HG02973 (cell line): ENCODE results near the gene EXOC6.
"Not testable (repeated sequence)": the region's sequence is repeated elsewhere in the genome, so short reads cannot be mapped to it uniquely, and the experiment has no call there.

Experiments
- ATAC-seq: cut with Tn5 transposase; IDR thresholded peaks from one replicate; pipeline ENCODE4 v1.9.1; 2021; ENCODE audit warnings: moderate library complexity; ENCODE audit not compliant: unreplicated experiment

Gene EXOC6

DNA sequence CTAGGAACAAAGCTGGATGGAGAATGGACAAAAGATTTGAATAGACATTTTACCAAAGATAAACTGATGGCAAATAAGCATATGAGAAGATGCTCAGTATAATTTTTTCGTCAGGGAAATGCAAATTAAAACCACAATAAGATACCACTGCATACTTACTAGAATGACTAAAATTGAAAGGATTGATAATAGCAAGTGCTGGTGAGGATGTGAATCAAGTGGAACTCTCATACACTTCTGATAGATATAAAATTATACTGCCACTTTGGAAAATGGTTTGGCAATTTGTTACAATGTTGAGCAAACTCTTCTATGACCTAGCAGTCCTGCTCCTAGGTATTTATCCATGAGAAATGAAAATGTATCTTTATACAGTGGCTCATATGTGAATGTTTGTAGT is 83.3 kb downstream of the EXOC6 start:
- no peak for ATAC-seq

DNA sequence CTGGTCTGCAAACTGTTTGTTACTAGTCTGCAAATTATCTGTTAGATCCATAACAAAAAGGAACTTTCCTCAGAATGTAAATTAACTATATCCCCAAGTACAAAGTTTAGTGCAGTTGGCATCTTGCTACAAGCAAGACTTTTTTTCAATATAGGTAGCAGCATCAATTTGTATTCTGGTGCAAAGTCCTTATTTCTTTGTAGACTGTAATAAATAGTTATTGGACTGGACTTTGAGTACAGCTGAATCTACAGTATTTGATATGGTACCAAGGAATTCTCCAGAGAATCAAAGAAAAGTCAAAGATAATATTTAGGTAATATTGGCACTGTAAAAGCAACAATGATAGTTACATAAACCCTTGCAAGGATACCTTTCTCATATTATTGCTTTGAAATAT is 89.6 kb downstream of the EXOC6 start:
- no peak for ATAC-seq

DNA sequence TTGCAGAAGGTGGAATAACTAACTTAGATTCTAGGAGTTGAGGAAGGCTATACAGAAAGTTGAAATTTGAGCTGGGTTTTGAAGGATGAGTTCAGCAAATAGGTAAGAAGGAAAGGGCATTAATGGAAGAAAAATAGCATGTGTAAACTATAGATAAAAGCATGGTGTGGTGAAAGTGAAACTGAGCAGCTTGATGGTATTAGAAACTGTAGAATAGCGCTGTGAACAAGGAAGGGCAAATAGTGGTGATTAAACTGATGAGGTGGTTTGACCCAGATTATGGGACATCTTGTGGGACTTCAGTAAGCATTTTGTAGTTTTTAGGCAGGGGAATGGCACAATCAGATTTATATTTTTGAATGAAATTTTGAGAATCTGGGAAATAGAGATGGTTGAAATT is 90.5 kb downstream of the EXOC6 start:
- no peak for ATAC-seq

DNA sequence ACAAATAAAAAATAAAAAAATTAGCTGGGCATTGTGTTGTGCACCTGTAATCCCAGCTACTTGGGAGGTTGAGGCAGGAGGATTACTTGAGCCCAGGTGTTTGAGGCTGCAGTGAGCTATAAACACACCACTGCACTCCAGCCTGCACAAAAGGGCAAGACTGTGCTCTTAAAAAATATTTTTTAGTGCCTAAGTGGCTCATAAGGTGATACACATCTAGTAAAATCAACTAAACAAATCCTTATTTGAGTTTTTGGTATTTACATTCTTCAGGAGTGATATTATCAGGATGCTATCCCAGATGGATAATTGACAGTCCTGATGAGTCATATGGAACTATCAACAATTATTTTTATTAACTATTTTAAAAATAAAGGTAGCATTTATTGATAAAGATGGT is 93.9 kb downstream of the EXOC6 start:
- ATAC-seq: no peak

DNA sequence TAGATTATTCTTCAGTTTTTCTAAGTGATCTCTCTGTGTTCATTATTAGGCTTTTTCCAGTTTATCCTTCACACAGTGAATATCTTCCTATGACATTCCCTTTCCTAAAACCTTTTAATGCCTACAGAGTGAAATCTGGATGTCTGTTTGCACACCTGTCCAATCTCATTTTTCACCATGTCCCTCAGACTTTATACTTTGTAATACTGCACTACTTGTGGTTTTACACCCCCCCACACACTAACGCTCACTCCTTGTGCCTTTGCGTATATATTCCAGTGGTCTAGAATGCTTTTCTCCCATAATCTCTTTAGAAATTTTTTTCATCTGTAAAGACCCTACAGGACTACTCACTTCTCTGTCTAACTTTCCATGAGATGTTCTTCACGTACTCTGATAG is 98.2 kb downstream of the EXOC6 start:
- ATAC-seq: no peak

DNA sequence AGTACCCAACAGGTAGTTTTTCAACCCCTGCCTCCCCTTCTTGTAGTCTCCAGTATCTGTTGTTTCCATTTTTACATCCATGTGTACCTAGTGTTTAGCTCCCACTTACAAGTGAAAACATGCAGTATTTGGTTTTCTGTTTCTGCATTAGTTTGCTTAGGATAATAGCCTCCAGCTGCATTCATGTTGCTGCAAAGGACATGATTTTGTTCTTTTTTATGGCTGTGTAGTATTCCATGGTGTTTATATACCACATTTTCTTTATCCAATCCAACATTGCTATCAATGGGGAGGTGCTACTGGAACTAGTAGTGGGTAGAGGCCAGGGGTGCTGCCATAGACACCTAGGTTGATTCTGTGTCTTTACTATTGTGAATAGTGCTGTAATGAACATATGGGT is 104.3 kb downstream of the EXOC6 start:
- ATAC-seq: not testable (repeated sequence)

DNA sequence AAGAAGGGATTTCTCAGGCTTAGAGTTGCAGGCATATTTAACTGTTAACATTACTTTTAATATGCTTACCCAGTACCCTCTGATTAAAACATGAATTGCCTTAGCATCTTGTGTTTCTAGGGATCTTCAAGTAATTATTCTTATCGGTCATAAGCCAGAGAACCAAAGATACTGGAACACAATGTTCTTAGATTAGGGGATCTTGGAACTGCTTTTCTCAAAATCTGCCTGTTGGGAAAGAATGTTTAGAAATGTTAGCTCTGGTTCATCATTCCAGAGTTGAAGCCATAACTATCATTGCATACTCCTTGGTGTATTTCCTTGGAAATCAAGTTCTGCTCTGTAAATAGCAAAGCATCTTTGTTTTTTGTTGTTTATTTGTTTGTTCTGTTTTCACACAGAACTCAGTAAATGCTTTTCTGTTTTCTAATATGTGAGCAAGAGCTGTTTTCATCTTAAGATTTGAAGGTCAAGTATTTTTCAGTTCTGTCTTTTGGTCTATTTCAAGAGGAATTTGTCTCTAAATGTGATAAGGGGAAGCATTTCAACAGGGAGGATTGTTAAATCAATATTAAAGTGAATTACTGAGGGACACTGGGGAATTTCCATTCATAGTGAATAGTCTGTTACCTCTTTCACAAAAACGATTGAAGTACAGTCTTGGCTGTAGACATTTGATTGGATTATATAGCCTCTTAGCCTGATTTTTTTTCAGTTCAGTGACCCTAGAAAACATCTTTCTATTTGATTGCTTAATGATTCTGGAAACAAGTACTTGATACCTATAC is 109.1 kb downstream of the EXOC6 start:
- ATAC-seq: no peak

DNA sequence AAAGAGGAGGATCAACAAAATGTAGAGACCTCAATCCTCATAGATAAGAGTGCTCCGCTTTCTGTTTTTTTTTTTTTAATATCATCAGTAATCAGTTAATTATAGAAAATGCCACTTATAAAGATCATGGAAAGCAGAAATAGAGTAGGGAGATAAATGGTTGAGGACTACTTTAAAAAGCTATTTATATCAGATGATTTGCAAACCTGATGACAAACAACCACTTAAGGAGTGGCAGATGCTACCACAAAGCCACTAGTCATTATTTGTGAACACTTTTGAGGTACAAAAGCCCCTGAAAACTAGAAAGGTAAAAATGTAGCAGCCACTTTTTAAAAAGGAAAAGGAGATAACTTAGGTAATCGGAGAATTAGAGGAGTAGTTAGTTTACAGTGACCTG is 113.3 kb downstream of the EXOC6 start:
- no peak for ATAC-seq

DNA sequence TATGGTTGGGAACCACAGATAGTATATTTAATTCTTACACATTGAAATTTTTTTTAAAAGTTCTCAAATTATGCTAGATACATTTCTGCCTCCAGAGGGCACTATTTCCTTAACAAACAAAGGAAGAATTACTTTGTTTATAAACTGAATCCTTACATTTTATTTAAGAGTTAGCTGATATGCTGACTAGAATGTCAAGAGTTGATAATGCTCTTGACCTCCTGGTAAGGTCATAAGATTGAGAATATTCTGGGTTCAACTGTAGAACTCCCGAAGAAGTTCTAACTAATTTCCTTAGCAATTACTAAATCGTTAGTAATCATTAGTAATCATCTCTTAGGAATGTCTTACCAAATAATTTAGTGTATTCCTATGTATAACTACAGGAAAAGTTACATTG is 117.0 kb downstream of the EXOC6 start:
- ATAC-seq: no peak

DNA sequence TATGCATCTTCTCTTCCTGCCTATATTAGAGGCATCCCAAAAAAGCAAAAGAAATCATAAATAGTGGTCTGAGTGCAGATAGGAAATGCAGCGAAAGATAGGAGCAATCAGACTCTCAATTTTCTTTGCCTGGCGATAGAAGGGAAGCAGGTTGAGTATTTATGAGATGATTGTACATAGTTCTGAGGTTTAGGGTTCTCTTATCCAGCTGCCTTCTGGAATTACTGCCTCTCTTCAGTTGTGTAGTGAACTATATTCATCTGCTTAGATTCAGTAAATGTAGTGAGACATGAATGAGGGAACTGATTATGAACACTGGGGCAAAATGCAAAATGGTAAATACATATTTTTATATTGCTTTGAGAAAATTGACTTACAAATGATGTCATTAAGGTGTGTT is 119.3 kb downstream of the EXOC6 start:
- no peak for ATAC-seq

DNA sequence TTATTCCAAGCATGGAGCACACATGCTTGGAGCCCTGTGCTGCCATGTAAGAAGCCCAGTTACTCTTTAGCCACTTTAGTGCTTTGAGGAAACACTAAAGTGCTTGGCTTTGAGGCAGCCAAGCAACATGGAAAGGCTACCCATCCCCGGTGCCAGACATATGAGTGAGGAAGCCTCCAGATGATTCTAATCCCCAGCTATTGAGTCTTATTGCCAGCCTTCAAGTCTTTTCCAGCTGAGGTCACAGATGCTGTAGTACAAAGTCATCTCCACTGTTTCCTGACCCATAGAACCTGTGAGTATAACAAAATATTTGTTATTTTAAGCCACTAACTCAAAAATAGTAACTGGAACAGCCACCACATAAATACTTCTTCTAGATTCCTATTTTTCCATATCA is 120.8 kb downstream of the EXOC6 start:
- ATAC-seq: no peak

DNA sequence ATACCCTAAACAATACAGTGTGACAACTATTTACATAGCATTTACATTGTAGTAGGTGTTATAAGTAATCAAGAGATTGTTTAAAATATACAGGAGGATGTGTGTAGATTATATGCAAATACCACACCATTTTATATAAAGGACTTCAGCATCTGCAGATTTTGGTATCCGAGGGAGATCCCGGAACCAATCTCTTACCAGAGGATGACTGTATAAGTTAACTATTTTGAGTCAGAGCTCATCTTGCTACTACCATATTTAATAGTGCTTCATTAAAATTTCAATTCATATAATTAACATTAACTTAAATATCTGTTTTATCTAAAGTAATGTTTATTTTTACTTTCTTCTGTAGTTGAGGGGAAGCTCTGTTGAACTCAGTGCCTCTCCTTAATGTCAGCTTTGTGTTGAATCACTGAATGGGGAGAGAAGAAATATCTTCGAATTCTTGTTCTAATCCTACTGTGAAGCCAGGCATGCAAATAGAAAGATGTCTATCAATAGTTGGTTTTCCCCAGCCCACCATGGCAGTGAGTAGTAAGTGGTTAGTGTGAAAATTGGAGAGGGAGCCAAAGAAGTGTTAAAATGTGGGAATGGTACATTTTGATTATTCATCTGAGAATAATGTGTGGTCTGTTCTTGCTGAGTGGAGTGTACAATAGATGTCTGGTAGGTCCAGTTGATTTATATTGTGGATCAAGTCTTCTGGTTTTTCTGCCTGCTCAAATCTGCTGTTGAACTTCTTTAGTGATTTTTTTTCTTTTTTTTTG is 122.2 kb downstream of the EXOC6 start:
- no peak for ATAC-seq

DNA sequence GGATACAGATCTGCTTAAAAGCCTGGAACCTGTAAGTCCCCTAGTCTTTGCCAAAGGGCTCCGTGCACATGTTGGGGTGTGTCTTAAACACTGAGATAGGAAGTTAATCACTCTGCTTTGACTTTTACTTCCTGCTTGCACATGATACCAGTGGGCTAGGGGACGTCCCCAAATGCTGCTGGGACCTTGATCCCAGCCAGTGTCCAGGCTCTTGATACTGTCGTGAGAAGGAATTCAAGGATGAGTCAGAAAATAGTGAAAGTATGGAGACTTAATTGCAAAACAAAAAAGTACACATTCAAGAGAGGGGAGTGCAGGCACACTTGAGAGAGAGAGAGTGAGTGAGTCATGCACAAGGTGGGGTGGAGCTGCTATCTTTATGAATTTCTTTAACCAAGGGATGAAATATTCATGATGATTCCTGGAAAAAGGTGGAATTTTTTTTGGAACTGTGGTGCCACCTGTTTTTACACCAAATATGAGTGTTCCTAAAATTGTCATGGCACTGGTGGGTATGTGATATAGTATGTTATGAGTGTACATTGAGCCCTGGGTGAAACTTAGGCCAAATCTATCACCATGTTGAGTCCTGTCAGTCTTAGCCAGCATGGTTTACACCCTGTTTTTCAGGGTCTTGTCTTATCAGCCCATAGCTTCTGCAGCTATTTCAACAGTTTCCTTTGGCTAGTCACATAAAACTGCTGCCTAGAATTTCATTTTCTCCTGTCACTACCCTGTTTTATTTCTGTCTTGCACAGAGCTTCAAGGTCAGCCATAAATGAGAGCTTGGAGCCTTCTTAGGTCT is 123.9 kb downstream of the EXOC6 start:
- ATAC-seq: no peak

DNA sequence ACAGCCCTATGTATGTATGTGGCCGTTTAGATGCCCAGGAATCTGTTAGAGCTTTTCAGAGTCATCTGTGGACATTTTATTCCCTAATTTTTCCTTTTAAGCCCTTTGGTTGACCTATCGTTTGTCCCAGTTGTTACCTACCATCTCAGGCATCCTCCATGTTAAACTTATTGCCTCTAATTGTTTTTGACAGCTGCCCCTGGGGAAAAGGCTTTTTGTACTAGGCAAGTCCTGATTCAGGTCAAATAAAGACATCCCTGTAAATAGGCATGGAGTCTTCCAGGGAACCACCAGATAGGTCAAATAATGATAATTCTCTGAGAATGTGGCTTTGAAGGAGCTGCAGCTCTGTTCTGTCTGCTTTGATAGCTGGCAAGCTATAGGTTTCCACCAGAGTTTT is 124.6 kb downstream of the EXOC6 start:
- ATAC-seq: no peak

DNA sequence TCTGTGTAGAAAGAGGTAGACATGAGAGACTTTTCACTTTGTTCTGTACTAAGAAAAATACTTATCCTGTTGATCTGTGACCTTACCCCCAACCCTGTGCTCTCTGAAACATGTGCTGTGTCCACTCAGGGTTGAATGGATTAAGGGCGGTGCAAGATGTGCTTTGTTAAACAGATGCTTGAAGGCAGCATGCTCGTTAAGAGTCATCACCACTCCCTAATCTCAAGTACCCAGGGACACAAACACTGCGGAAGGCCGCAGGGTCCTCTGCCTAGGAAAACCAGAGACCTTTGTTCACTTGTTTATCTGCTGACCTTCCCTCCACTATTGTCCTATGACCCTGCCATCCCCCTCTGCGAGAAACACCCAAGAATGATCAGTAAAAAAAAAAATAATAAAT is 128.0 kb downstream of the EXOC6 start:
- not testable (repeated sequence) for ATAC-seq

DNA sequence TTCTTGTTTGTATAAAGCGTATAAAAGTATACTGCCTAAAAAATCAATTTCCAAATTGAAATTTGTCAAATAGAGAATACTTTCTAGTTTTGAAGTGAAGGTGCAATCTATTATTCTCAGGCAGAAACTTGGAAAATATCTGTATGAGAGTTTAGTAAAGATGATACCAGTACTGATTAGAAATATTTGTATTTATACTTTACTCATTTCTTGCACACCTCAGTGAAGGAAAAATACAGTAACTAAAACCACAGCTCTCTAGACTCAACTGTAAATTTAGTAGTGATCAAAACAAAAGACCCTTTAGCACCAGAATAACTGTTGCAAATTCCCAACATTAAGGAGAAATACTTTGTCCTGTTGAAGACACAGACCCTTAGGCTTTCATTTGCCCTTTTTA is 140.9 kb downstream of the EXOC6 start:
- no peak for ATAC-seq

DNA sequence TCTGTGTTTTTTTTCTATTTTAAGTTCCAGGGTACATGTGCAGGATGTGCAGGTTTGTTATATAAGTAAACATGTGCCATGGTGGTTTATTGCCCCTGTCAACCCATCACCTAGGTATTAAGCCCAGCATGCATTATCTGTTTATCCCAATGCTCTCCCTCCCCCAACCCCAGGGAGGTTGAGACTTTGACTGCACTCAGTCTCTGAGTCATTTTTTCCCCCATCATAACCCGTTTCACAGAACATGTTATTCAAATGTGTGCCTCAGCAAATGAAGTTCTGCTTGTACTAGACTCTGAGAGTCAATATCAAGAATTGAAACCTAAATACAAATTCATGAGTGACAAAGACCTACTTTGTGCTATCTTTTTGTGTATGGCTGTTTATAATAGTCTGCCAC is 142.3 kb downstream of the EXOC6 start:
- no peak for ATAC-seq

DNA sequence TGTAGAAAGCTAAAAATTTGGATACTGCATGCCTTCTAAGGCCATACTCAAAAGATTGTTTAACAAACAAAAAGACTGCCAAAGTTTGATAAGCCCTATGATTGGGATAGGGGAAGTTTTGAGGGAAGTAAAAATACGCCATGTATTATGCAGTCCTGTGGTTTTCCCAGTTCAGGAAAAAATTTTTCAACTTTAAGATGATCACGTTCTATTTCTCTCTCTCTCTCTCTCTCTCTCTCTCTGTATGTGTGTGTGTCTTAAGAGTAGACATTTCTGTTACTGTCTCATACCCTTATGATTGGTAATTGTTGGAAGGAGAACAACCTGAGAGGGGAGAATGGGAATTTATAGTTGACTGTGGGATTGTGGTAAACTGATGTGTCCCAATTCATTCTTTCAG is 143.2 kb downstream of the EXOC6 start:
- no peak for ATAC-seq

DNA sequence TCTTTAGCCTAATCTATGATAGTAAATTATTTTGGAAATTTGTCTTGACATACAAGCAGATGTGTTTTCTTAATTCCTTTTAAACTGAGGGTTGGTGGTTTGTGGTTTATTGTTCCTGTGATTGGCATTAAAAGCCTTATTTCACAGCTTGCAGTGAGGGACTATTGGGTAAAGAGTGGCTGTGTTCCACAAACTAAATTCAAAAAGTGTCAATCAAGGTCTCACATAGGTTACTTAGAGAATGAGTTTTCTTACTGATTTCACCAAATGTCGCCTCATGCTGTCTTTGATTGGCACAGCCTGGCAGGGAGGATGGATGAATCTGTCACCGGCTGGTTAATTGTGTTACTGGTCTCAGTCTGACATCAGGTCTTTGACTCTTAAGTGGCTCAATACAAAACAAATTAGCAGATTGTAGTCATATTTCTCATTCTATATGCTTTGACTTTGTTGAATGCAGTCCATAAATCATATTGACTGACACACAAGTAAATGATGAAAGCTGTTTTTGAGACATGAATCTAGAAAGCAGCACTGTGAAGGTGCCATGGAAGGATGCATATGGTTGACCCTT is 145.5 kb downstream of the EXOC6 start:
- no peak for ATAC-seq

DNA sequence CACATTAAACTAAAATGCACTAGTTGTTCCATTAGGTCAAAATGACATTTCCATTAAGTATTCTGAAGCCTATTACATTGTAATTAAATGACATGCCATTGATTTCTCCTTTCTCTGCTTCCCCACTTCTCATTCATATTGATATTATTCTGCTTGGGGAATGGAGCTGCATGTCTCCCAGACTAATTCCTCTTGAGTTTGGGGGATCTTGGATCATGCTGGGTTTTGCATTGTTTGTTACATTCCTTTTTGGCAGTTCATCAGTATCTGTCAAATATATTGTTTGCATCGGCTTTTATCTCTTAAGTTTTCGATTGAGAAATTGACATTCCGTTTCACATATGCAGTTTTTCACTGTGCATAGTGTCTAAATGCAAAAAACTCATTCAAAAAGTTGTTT is 147.2 kb downstream of the EXOC6 start:
- no peak for ATAC-seq

DNA sequence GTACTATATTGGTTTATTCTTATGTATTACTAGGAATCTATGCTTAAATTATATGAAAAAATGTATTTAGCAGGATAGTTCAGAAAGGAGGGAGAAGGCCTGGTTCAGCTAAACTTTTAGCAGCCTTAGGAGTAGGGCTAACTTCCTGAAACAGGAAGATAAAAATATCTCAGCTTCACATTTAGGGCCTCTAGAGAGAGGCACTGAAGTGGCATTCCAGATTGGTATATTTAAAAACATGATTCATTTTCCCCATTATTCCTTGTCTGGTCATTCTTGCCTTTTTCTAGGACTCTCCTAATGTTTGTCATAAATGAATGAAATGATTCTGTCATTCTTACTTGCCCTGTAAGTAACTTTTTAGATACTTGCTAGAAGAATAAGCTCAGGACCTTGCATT is 149.3 kb downstream of the EXOC6 start:
- ATAC-seq: no peak
